ENCODE measurements around the gene LPIN1.

- TF ChIP-seq CTCF (IDR thresholded peaks at IDR 0.05) (no peak), EZH2 (IDR thresholded peaks at IDR 0.05; ENCODE audit: borderline replicate concordance, insufficient read depth, low read depth, low read length, poor library complexity, severe bottlenecking) (no peak)
These were observed 2.6 kb downstream of the LPIN1 start for GRCh38 chr2:11748861-11749645.

All from B cell (primary cell).